ENCODE measurements around the gene METTL13. TPM values are rescaled to one million over a fixed set of nuclear protein-coding genes. Genes with fewer than 3 reads are reported as not detected.

The METTL13 gene
- total and polyA plus RNA-seq, 2 of the 8 experiments (the other 6 are each of a cell fraction or from before 2014, with no cell fraction given): 38.1 to 66.3 TPM

- TF ChIP-seq NANOG (IDR thresholded peaks at IDR 0.05; ENCODE audit: insufficient read depth, low read depth, low read length, poor library complexity, severe bottlenecking): no peak
- TF ChIP-seq EZH2 (IDR thresholded peaks at IDR 0.05; ENCODE audit: low read depth, low read length, severe bottlenecking): no peak
Measured at GRCh38 chr1:171787686-171788480, 6.4 kb downstream of the METTL13 start (continued).
